Left lung (tissue), 10 donors: ENCODE results near the gene TAGAP. TPM values are rescaled to one million over a fixed set of nuclear protein-coding genes. Genes with fewer than 3 reads are reported as not detected.
"Not testable (repeated sequence)": the region's sequence is repeated elsewhere in the genome, so short reads cannot be mapped to it uniquely, and the experiment has no call there.

ENCODE experiments used
- ATAC-seq: fragments of 200-7000 bp; cut with Tn5 transposase; one replicate; pipeline ENCODE4 v1.9.1; 2020; ENCODE audit warnings: moderate library complexity
- DNase-seq, 4 donors: peaks; one replicate each; pipeline ENCODE4 v3.0.0-alpha.2; 2013 to 2020
- H3K27ac ChIP-seq, 2 donors: fragments of 200-600 bp; sonication (generic) in 1 of 2; one replicate each; pipeline versions ENCODE4 v1.5.0 to v1.8.0; 2020 to 2021
- H3K27me3 ChIP-seq, 2 donors: fragments of 200-600 bp; sonication (generic) in 1 of 2; one replicate each; pipeline versions ENCODE4 v1.5.0 to v1.8.0; 2020 to 2021
- H3K36me3 ChIP-seq, 2 donors: fragments of 200-600 bp; sonication (generic) in 1 of 2; one replicate each; pipeline versions ENCODE4 v1.5.0 to v1.8.0; 2020 to 2021
- H3K4me1 ChIP-seq, 2 donors: fragments of 200-600 bp; one replicate each; pipeline ENCODE4 v1.8.0; 2021
- H3K4me3 ChIP-seq, 2 donors: fragments of 200-600 bp; sonication (generic) in 1 of 2; one replicate each; pipeline versions ENCODE4 v1.5.0 to v1.8.0; 2020 to 2021; ENCODE audit warnings: mild to moderate bottlenecking in 1 of 2
- H3K9me3 ChIP-seq, 2 donors: fragments of 200-600 bp; sonication (generic) in 1 of 2; one replicate each; pipeline versions ENCODE4 v1.5.0 to v1.8.0; 2020 to 2021
- CTCF ChIP-seq, 2 donors: fragments of 200-600 bp; sonication (generic) in 1 of 2; IDR thresholded peaks; one replicate each; pipeline versions ENCODE4 v1.5.0 to v1.8.0; 2021; ENCODE audit warnings: antibody characterized with exemption in 2 of 2
- intact Hi-C, 2 donors: fragments of 100-400 bp; cut with DNase I; formaldehyde crosslinking; loops; one replicate each; pipeline versions ENCODE4 v1.11.2 to v1.14.2; 2022
- polyA plus RNA-seq, 6 donors: library from polyadenylated mRNA; unstranded; fragments of 120-200 nt; gene quantifications; one replicate each; pipeline ENCODE4 v1.2.1, GENCODE V29; 2013; ENCODE audit not compliant: insufficient read length in 6 of 6
- total RNA-seq, 2 donors: library from RNA; stranded (reverse); fragmentation: NEBNext Ultra II Directional; extraction: Animal tissue kit (Norgen Biotek cat#: 25700); gene quantifications; one replicate each; pipeline ENCODE4 v1.2.1, GENCODE V29; 2021
- donor health status: DM: no; HTN: yes; CAD: no.
- donor health status: DM: no; HTN: no; CAD: no.

TAGAP gene
- total and polyA plus RNA-seq, 8 donors: 1.3 to 15.1 (median 1.7) TPM

DNA sequence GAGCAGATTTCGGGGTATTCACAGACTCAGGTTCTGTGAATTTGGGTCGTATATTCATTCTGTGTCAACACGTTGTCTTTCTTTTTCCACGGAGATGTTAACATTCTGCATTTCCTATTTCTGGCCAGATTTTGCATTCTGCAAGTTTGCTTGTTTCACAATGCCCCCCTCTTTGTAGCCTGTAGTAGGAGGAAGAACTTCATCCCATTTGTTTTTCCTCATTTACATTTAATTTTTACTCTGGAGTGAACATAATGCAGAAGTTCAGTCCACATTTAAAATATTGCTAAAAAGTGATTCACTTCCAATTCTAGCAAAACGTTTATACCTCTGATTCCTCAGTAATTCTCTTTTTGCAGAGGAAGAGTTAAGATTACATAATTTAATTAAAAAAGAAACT is 12.9 kb downstream of the TAGAP start:
- intact Hi-C loops: no loop called here
- Histone ChIP-seq H3K4me3 (no peak overlapping the region), H3K9me3 (no peaks in the 10 kb centered on the region), H3K27me3 (no peaks in the 10 kb centered on the region), H3K4me1 (peaks cover 0 to 39% of the 10 kb centered on the region in 2 donors), H3K36me3 (peaks cover 0 to 22% of the 10 kb centered on the region in 2 donors), H3K27ac (peak overlapping the region in 1 of 2 donors; percentile 51)
- peak in 1 of 4 donors; percentile 26 for DNase-seq
- peak; percentile 24 for ATAC-seq
- TF ChIP-seq CTCF (IDR thresholded peaks at IDR 0.05): no peak

DNA sequence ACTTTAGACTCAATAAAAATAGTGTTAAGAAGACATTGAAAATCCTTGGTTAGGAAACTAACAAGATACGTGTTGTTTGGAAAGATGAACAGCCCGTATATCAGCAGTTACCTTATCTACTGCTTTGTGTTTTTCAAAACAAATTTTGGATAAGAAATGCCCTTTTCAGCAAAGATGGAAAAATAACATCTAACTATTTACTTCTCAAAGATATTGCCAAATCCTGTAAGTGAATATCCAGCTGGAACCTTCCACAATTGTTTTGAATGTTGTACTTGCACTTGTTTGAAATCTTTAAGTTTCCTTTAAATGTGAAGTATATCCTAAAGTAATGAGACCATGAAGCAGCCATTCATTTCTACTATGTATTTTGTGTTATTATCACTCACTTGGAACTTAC is 14.6 kb downstream of the TAGAP start:
- H3K4me3 ChIP-seq: no peak overlapping the region
- no peak for TF ChIP-seq CTCF (IDR thresholded peaks at IDR 0.05)
- H3K27ac ChIP-seq: no peak overlapping the region
- no peaks in the 10 kb centered on the region for H3K27me3 ChIP-seq
- H3K9me3 ChIP-seq: peaks cover 0 to 10% of the 10 kb centered on the region in 2 donors
- ATAC-seq (no peak), DNase-seq (peak in 1 of 4 donors; percentile 37)
- intact Hi-C loops: no loop called here
- peaks cover 0 to 27% of the 10 kb centered on the region in 2 donors for H3K4me1 ChIP-seq
- H3K36me3 ChIP-seq: peaks cover 0 to 6% of the 10 kb centered on the region in 2 donors

DNA sequence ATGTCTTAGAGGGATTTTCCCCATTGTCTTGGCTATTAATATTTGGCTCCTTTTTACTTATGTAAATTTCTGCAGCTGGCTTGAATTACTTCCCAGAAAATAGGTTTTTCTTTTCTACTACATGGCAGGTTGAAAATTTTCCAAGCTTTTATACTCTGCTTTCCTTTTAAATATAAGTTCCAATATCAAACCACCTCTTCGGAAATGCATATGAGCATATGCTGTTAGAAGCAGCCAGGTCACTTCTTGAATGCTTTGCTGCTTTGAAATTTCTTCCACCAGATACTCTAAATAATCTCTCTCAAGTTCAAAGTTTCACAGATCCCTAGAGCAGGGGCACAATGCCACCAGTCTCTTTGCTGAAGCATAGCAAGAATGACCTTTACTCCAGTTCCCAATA is 19.6 kb downstream of the TAGAP start:
- peaks cover 0 to 21% of the 10 kb centered on the region in 2 donors for H3K9me3 ChIP-seq
- ATAC-seq, H3K4me1 ChIP-seq, intact Hi-C loops, H3K36me3 ChIP-seq, H3K27me3 ChIP-seq, DNase-seq, H3K4me3 ChIP-seq, H3K27ac ChIP-seq: not testable (repeated sequence)

DNA sequence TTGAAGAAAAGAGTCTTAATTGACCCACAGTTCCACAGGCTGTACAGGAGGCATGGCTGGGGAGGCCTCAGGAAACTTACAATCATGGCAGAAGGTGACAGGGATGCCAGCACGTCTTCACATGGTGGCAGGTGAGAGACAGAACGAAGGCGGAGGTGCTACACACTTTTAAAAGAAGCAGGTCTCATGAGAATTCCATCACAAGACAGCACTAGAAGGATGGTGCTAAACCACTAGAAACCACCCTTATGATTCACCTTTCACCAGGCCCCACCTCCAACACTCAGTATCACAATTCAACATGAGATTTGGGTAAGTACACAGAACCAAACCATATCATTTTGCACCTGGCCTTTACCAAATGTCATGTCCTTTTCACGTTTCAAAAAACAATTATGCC is 20.9 kb downstream of the TAGAP start:
- Histone ChIP-seq H3K36me3 (no peaks in the 10 kb centered on the region), H3K27ac (no peak overlapping the region), H3K9me3 (peaks cover 0 to 21% of the 10 kb centered on the region in 2 donors), H3K4me1 (no peaks in the 10 kb centered on the region), H3K4me3 (no peak overlapping the region), H3K27me3 (no peaks in the 10 kb centered on the region)
- DNase-seq (no peak), ATAC-seq (no peak)
- TF ChIP-seq CTCF (IDR thresholded peaks at IDR 0.05): no peak
- intact Hi-C loops: no loop called here

- no peak for ATAC-seq
- DNase-seq: no peak
- intact Hi-C loops: no loop called here
- Histone ChIP-seq H3K27me3 (no peaks in the 10 kb centered on the region), H3K4me1 (peaks cover 0 to 5% of the 10 kb centered on the region in 2 donors), H3K4me3 (no peak overlapping the region), H3K36me3 (no peaks in the 10 kb centered on the region), H3K9me3 (peaks cover 0 to 13% of the 10 kb centered on the region in 2 donors), H3K27ac (no peak overlapping the region)
- no peak for TF ChIP-seq CTCF (IDR thresholded peaks at IDR 0.05)
Observed at GRCh38 chr6:159020011-159020410, 24.8 kb downstream of the TAGAP start.
